Gastroesophageal sphincter (tissue), 4 donors: ENCODE results near the gene MARCKSL1. TPM values are rescaled to one million over a fixed set of nuclear protein-coding genes. Genes with fewer than 3 reads are reported as not detected.

Source experiments
- ATAC-seq: fragments of 150-250 bp; one replicate; pipeline ENCODE4 v1.9.1; 2016; ENCODE audit warnings: mild to moderate bottlenecking, moderate library complexity
- H3K27ac ChIP-seq, 4 donors: fragments of 200-600 bp; sonication (generic) in 3 of 4; 1 replicate in 3 of 4; 2 replicates in 1 of 4; pipeline ENCODE4 v1.5.1; 2016 to 2019
- H3K27me3 ChIP-seq: fragments of 200-600 bp; sonication (generic); one replicate; pipeline ENCODE4 v1.5.1; 2019
- H3K36me3 ChIP-seq, 2 donors: fragments of 200-600 bp; sonication (generic); one replicate each; pipeline ENCODE4 v1.5.1; 2019; ENCODE audit warnings: control low read depth in 1 of 2
- H3K4me1 ChIP-seq, 3 donors: fragments of 200-600 bp; sonication (generic); 1 replicate in 2 of 3; 2 replicates in 1 of 3; pipeline ENCODE4 v1.5.1; 2016 to 2019; ENCODE audit warnings: control low read depth in 2 of 3
- H3K4me3 ChIP-seq, 2 donors: fragments of 200-600 bp; sonication (generic); one replicate each; pipeline ENCODE4 v1.5.1; 2019; ENCODE audit warnings: mild to moderate bottlenecking in 1 of 2, moderate library complexity in 1 of 2
- H3K9me3 ChIP-seq, 3 donors: fragments of 200-600 bp; sonication (generic); one replicate each; pipeline ENCODE4 v1.5.1; 2017 to 2019; ENCODE audit warnings: control low read depth in 2 of 3
- EP300 ChIP-seq: sonication (generic); formaldehyde crosslinking; IDR thresholded peaks from one replicate; pipeline ENCODE4 v1.6.1; 2017; ENCODE audit warnings: antibody characterized with exemption, mild to moderate bottlenecking
- POLR2A ChIP-seq, 2 donors: fragments of 450-650 bp; IDR thresholded peaks; one replicate each; pipeline ENCODE4 v1.6.1; 2017; ENCODE audit warnings: antibody characterized with exemption in 2 of 2, mild to moderate bottlenecking in 2 of 2, moderate library complexity in 1 of 2
- POLR2AphosphoS5 ChIP-seq: sonication (generic); formaldehyde crosslinking; IDR thresholded peaks from one replicate; pipeline ENCODE4 v1.6.1; 2017; ENCODE audit warnings: antibody characterized with exemption
- WGBS, 2 donors: methylation state at CpG; one replicate each; pipeline ENCODE4 v1.1.5; 2018; ENCODE audit warnings: low coverage in 1 of 2; 5-methylcytosine and 5-hydroxymethylcytosine counted together
- total RNA-seq, 4 donors: library from RNA; depleted of rRNA; stranded (reverse); fragments of >200 nt; gene quantifications; one replicate each; pipeline ENCODE4 v1.1.0, GENCODE V29; 2016
- TF ChIP-seq, protein P1 (sequence below), 4 experiments: fragments of 200-600 bp in 2 of 4; fragments of 450-650 bp in 2 of 4; sonication (generic) in 1 of 4; IDR thresholded peaks; one replicate each; pipeline ENCODE4 v1.5.1; 2017 to 2019; ENCODE audit warnings: antibody characterized with exemption in 4 of 4, mild to moderate bottlenecking in 2 of 4, moderate library complexity in 2 of 4

Gene MARCKSL1
- total RNA-seq, 4 donors from 2014 or later = 4.0 to 9.0 (median 7.4) TPM

DNA sequence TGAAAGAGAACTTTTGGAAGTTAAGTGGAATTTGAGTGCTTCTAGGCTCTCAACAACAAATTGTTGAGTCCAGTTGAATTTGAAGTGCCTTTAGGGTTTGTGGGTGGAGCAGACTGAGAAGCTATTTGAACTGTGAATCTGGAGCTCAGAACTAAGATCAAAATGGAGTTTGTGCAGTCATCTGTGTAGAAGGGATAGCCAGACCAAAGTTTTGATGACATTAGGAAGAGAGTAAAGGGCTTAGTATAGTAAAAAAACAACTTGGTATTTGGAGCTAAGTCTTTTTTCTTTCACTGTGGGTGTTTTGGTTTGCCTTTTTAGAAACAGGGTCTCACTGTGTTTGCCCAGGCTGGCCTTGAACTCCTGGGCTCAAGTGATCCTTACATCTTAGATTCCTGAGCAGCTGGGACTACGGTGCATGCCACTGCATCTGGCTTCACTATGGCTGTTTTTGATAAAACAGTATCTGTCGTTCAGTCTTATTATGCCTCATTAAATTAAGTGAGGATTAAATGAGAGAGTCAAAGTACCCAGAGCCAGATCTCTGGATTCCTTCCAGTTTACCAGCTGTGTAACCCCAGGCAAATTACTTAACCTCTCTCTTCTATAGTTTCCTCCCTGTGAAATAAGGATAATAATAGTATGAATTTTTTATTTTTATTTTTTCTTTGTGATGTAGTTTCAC lies 24.2 kb downstream of the MARCKSL1 start:
- Histone ChIP-seq H3K4me3 (no peak overlapping the region), H3K27me3 (no peaks in the 10 kb centered on the region), H3K36me3 (peaks cover 0 to 4% of the 10 kb centered on the region in 2 donors), H3K9me3 (no peaks in the 10 kb centered on the region), H3K27ac (no peak overlapping the region), H3K4me1 (peaks cover 0 to 36% (median 5%) of the 10 kb centered on the region in 3 donors)
- ATAC-seq = no peak
- WGBS, 2 donors = 63% methylated on average over 2 of the region's 2 CpGs; no CpG with 5 or more reads in 1 of the 2 donors
- TF ChIP-seq, protein P1, sequence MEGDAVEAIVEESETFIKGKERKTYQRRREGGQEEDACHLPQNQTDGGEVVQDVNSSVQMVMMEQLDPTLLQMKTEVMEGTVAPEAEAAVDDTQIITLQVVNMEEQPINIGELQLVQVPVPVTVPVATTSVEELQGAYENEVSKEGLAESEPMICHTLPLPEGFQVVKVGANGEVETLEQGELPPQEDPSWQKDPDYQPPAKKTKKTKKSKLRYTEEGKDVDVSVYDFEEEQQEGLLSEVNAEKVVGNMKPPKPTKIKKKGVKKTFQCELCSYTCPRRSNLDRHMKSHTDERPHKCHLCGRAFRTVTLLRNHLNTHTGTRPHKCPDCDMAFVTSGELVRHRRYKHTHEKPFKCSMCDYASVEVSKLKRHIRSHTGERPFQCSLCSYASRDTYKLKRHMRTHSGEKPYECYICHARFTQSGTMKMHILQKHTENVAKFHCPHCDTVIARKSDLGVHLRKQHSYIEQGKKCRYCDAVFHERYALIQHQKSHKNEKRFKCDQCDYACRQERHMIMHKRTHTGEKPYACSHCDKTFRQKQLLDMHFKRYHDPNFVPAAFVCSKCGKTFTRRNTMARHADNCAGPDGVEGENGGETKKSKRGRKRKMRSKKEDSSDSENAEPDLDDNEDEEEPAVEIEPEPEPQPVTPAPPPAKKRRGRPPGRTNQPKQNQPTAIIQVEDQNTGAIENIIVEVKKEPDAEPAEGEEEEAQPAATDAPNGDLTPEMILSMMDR (IDR thresholded peaks at IDR 0.05) = no peak
- TF ChIP-seq POLR2A (IDR thresholded peaks at IDR 0.05) (no peak), EP300 (no peak), POLR2AphosphoS5 (no peak)

- Histone ChIP-seq H3K9me3 (no peaks in the 10 kb centered on the region), H3K4me1 (peaks cover 0 to 32% (median 5%) of the 10 kb centered on the region in 3 donors), H3K27me3 (no peaks in the 10 kb centered on the region), H3K36me3 (peaks cover 0 to 16% of the 10 kb centered on the region in 2 donors), H3K4me3 (no peak overlapping the region), H3K27ac (no peak overlapping the region)
- ATAC-seq = no peak
- whole genome bisulfite sequencing, 2 donors = 27 to 40% methylated on average over 1 of the region's 1 CpG
- no peak for TF ChIP-seq POLR2AphosphoS5
- TF ChIP-seq, protein P1 (IDR thresholded peaks at IDR 0.05) = no peak
- no peak for TF ChIP-seq EP300
- TF ChIP-seq POLR2A (IDR thresholded peaks at IDR 0.05) = no peak
Measured at GRCh38 chr1:32309960-32310359, 26.1 kb downstream of the MARCKSL1 start.

DNA sequence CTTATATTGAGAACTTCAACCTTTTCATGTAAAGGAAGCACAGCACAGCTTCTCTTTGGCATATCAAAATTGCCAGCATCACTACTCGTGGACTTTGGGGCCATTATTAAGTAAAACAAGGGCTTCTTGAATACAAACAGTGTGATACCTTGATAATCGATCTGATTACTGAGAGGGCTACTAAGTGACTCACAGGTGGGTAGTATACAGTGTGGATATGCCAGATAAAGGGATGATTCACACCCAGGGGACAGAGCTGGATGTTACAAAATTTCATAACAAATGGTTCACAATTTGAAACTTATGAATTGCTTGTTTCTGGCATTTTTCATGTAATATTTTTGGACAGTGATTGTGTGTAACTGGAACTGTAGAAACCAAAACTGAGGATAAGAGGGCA lies 28.7 kb downstream of the MARCKSL1 start:
- H3K36me3 ChIP-seq = peaks cover 0 to 43% of the 10 kb centered on the region in 2 donors
- ATAC-seq = peak; percentile 60
- 50 to 100% methylated on average over 1 to 2 of the region's 2 CpGs for WGBS, 2 donors
- no peak overlapping the region for H3K4me3 ChIP-seq
- H3K27me3 ChIP-seq = no peaks in the 10 kb centered on the region
- no peak overlapping the region for H3K27ac ChIP-seq
- TF ChIP-seq EP300 = no peak
- TF ChIP-seq POLR2AphosphoS5 = no peak
- no peak for TF ChIP-seq POLR2A (IDR thresholded peaks at IDR 0.05)
- TF ChIP-seq, protein P1 (IDR thresholded peaks at IDR 0.05) = no peak
- H3K4me1 ChIP-seq = peaks cover 0 to 32% (median 5%) of the 10 kb centered on the region in 3 donors
- H3K9me3 ChIP-seq = no peaks in the 10 kb centered on the region

- peaks cover 0 to 24% (median 5%) of the 10 kb centered on the region in 3 donors for H3K4me1 ChIP-seq
- WGBS, 2 donors = 94 to 100% methylated on average over 1 to 2 of the region's 2 CpGs
- H3K27me3 ChIP-seq = no peaks in the 10 kb centered on the region
- TF ChIP-seq EP300 (no peak), POLR2A (IDR thresholded peaks at IDR 0.05) (no peak)
- H3K4me3 ChIP-seq = no peak overlapping the region
- ATAC-seq = no peak
- H3K27ac ChIP-seq = no peak overlapping the region
- H3K9me3 ChIP-seq = no peaks in the 10 kb centered on the region
- peaks cover 0 to 51% of the 10 kb centered on the region in 2 donors for H3K36me3 ChIP-seq
Measured at GRCh38 chr1:32305310-32305709, 30.7 kb downstream of the MARCKSL1 start.

DNA sequence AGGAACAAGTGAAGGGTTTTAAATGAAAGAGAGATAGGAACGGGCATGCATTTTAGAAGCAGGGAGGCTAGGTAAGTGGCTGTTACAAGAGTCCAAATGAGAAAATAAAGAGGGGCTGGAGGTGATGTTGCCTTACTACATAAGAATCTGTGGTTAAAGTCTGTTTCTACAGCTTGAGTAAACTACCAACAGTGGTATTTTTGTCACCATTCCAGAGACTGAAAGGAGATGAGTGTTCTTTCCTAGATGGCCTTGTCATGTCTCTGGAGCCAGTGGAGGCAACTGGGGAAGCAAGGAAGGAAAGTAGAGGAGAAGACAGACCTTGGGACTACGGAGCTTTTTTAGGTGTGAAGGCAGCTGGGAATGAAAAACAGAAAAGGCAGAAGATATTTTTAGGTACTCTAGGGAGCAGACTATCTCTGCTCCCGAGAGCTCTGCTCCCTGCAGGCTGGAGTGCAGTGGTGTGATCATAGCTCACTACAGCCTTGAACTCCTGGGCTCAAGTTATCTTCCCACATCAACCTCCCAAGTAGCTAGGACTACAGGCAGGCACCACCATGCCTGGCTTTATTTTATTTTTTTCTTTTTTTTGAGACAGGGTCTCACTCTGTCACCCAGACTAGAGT lies 31.9 kb downstream of the MARCKSL1 start:
- H3K27me3 ChIP-seq = no peaks in the 10 kb centered on the region
- peaks cover 0 to 12% (median 0%) of the 10 kb centered on the region in 3 donors for H3K4me1 ChIP-seq
- no peak for TF ChIP-seq EP300
- no peak for TF ChIP-seq POLR2AphosphoS5
- TF ChIP-seq POLR2A (IDR thresholded peaks at IDR 0.05) = no peak
- TF ChIP-seq, protein P1 (IDR thresholded peaks at IDR 0.05) = no peak
- H3K27ac ChIP-seq = peak overlapping the region in 1 of 4 donors; percentile 9
- H3K9me3 ChIP-seq = no peaks in the 10 kb centered on the region
- H3K36me3 ChIP-seq = peaks cover 0 to 51% of the 10 kb centered on the region in 2 donors
- H3K4me3 ChIP-seq = no peak overlapping the region
- 35 to 73% methylated on average over 2 to 3 of the region's 3 CpGs for whole genome bisulfite sequencing, 2 donors
- ATAC-seq = no peak
